Activated CD8-positive, alpha-beta memory T cell treated with anti-CD3 and anti-CD28 coated beads, Interleukin-2, amount 10 ng/mL, durations not matched to agents 7 days and 5 days (primary cell): ENCODE data around the gene PPP2R3B. TPM values are rescaled to one million over a fixed set of nuclear protein-coding genes. Genes with fewer than 3 reads are reported as not detected.

Experiments used
- total RNA-seq, 2 experiments: library from RNA; stranded (reverse); gene quantifications; one replicate each; pipeline ENCODE4 v1.2.3, GENCODE V29; 2021

Gene PPP2R3B
- total RNA-seq, 2 experiments from 2014 or later: 31.7 to 45.8 TPM

Other genes with a start within 250 kb of the PPP2R3B start
- 10 to 100 TPM; 41.1 to 67.9 TPM for gene PLCXD1, start 105.5 kb downstream of the PPP2R3B start, total RNA-seq
- gene GTPBP6, start 68.1 kb downstream of the PPP2R3B start, total RNA-seq: 10 to 100 TPM; 53.2 to 57.2 TPM
- gene SHOX, start 243.9 kb upstream of the PPP2R3B start, total RNA-seq: not detected